ENCODE data around the gene PTGES3L. TPM values are rescaled to one million over a fixed set of nuclear protein-coding genes. Genes with fewer than 3 reads are reported as not detected.

The PTGES3L gene
- total and polyA plus RNA-seq, 2 of the 13 experiments (the other 11 are each of a cell fraction or from before 2014, with no cell fraction given): 1.2 to 2.9 TPM

DNA sequence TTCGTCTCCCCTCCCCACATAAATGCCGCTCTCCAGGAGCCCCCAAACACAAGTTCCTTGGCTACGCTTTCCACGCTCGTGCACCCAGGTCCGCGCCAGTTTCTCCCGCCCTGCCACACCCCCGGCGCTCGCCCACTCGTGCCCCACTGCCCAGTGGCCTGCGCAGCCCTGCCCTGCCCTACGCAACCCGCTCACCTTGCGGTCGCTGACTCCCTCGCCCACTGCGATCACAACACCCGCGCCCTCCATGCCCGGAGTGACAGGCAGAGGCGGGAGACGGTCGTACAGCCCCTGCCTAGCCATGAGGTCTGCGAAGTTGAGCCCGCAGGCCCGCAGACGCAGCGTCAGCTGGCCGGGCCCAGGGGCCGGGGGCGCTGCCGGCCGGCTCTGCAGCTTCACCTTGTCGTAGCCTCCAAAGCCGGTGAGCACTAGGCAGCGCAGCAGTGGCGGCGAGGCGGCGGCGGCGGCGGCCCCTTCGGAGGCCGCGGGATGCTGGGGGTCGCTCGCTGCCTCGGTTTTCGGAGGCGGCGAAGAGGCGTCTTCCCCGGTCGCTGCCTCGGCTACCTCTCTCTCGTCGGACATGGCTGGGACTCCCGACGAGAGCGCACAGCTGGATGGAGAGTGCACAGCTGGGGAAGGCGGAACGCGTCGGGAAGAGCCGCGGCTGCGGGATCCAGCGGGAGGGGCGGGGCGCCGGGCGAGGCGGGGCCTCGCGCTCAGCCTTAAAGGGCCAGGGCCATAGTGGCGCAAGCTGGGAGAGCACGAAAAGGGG is 42.0 kb upstream of the PTGES3L start, which contains the start of gene VAT1 (continued):
- TF ChIP-seq, protein P1, sequence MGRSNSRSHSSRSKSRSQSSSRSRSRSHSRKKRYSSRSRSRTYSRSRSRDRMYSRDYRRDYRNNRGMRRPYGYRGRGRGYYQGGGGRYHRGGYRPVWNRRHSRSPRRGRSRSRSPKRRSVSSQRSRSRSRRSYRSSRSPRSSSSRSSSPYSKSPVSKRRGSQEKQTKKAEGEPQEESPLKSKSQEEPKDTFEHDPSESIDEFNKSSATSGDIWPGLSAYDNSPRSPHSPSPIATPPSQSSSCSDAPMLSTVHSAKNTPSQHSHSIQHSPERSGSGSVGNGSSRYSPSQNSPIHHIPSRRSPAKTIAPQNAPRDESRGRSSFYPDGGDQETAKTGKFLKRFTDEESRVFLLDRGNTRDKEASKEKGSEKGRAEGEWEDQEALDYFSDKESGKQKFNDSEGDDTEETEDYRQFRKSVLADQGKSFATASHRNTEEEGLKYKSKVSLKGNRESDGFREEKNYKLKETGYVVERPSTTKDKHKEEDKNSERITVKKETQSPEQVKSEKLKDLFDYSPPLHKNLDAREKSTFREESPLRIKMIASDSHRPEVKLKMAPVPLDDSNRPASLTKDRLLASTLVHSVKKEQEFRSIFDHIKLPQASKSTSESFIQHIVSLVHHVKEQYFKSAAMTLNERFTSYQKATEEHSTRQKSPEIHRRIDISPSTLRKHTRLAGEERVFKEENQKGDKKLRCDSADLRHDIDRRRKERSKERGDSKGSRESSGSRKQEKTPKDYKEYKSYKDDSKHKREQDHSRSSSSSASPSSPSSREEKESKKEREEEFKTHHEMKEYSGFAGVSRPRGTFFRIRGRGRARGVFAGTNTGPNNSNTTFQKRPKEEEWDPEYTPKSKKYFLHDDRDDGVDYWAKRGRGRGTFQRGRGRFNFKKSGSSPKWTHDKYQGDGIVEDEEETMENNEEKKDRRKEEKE (IDR thresholded peaks at IDR 0.05): no peak
- TF ChIP-seq TP53 (CRISPR knock-in tag; conservative IDR thresholded peaks at IDR 0.05): 0 out of 2 replicates have a peak, but pooled peaks have one; percentile 71
- TF ChIP-seq E2F2 (CRISPR knock-in tag; IDR thresholded peaks at IDR 0.05; ENCODE audit: borderline replicate concordance): peak; percentile 94
- TF ChIP-seq GABPA (IDR thresholded peaks at IDR 0.05; ENCODE audit: low read depth, low read length): no peak
- no peak for TF ChIP-seq GABPA (CRISPR knock-in tag; IDR thresholded peaks at IDR 0.05; ENCODE audit: low read depth)
- no peak for TF ChIP-seq ZNF20 (CRISPR knock-in tag; IDR thresholded peaks at IDR 0.05)
- TF ChIP-seq, protein P2, sequence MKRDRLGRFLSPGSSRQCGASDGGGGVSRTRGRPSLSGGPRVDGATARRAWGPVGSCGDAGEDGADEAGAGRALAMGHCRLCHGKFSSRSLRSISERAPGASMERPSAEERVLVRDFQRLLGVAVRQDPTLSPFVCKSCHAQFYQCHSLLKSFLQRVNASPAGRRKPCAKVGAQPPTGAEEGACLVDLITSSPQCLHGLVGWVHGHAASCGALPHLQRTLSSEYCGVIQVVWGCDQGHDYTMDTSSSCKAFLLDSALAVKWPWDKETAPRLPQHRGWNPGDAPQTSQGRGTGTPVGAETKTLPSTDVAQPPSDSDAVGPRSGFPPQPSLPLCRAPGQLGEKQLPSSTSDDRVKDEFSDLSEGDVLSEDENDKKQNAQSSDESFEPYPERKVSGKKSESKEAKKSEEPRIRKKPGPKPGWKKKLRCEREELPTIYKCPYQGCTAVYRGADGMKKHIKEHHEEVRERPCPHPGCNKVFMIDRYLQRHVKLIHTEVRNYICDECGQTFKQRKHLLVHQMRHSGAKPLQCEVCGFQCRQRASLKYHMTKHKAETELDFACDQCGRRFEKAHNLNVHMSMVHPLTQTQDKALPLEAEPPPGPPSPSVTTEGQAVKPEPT (CRISPR knock-in tag; IDR thresholded peaks at IDR 0.05; ENCODE audit: low read depth): peak; percentile 93; the same call in 1 of the 2 replicates
- TF ChIP-seq ZNF12 (CRISPR knock-in tag; IDR thresholded peaks at IDR 0.05): no peak; the same call in none of the 2 replicates
- TF ChIP-seq ZGPAT (CRISPR knock-in tag; IDR thresholded peaks at IDR 0.05): peak; percentile 93
- no peak for TF ChIP-seq MATR3 (CRISPR knock-in tag; IDR thresholded peaks at IDR 0.05)
- peak; percentile 29; the same call in 1 of the 2 replicates for TF ChIP-seq ZNF235 (CRISPR knock-in tag; IDR thresholded peaks at IDR 0.05; ENCODE audit: borderline replicate concordance)
- no peak for TF ChIP-seq ZKSCAN1 (IDR thresholded peaks at IDR 0.05; ENCODE audit: low read length)
- no peak for TF ChIP-seq HNRNPK (IDR thresholded peaks at IDR 0.05; ENCODE audit: low read depth, low read length, poor library complexity, severe bottlenecking)
- TF ChIP-seq MYNN (CRISPR knock-in tag; IDR thresholded peaks at IDR 0.05; ENCODE audit: low read depth): peak; percentile 86; the same call in 1 of the 2 replicates
- no peak for TF ChIP-seq ZNF468 (CRISPR knock-in tag; IDR thresholded peaks at IDR 0.05)
- TF ChIP-seq ZNF136 (CRISPR knock-in tag; IDR thresholded peaks at IDR 0.05; ENCODE audit: low read depth): no peak; the same call in 1 of the 2 replicates
- no peak for TF ChIP-seq PAF1 (CRISPR knock-in tag; IDR thresholded peaks at IDR 0.05)
- TF ChIP-seq ZFX (CRISPR knock-in tag; IDR thresholded peaks at IDR 0.05; ENCODE audit: low read depth): peak; percentile 83
- peak; percentile 82; the same call in 1 of the 2 replicates for TF ChIP-seq HES4 (CRISPR knock-in tag; IDR thresholded peaks at IDR 0.05; ENCODE audit: borderline replicate concordance)
- TF ChIP-seq HCFC1 (IDR thresholded peaks at IDR 0.05; ENCODE audit: low read depth, low read length): no peak
- TF ChIP-seq ZNF460 (CRISPR knock-in tag; IDR thresholded peaks at IDR 0.05; ENCODE audit: borderline replicate concordance): peak; percentile 32; the same call in 1 of the 2 replicates
- TF ChIP-seq JUN (CRISPR knock-in tag; IDR thresholded peaks at IDR 0.05): 0 out of 2 replicates have a peak, but pooled peaks have one; percentile 17
- TF ChIP-seq PPARG (CRISPR knock-in tag; conservative IDR thresholded peaks at IDR 0.05): no peak
- TF ChIP-seq KLF9 (CRISPR knock-in tag; IDR thresholded peaks at IDR 0.05; ENCODE audit: low read depth): no peak; the same call in 1 of the 2 replicates

Data from HepG2 (cell line).